Stimulated activated CD4-positive, alpha-beta T cell treated with anti-CD3 and anti-CD28 coated beads, Interleukin-4, amount 100 ng/mL, for 4 hours (primary cell): ENCODE results near the gene ZNF511.
A peak's percentile ranks its signal among the peaks of the same experiment; 100 is the strongest.

Source experiments
- DNase-seq, 2 experiments: peaks; one replicate each; pipeline ENCODE4 v3.0.0-alpha.2; 2020

The ZNF511 gene

DNA sequence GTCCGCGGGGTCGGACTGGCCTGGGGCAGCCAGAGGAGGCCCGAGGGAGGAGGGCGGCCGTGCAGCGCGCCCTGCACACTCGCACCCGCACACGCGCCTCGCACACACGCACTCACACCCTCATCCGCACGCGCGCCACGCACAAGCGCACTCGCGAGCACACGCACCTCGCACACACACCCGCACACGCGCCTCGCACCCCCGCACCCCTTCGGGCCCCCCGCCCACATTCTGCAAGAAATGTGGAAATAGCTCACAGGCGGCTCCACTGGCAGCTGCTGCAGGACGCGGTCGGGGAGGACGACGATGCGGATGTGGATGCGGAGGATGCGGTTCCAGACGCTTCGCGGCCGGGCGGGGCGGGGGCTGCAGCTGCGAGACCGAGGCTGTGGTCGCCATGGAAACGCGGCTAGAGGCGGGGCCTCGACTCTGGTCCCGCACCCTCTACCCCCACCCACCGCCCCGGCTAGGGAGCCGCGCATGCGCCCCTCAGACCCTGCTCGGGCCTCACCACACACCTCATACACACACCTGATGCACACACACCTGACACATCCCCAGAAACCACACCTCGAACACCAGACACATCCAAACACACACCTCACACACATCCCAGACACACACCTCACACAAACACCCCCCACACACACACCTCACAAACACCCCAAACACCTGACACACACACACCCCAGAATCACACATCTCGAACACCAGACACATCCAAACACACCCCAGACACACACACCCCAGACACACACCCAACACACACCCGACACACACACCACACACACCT, 28.1 kb downstream of the ZNF511 start, which contains the start of gene CALY:
TSS of gene CALY (minus strand) at position 320 of the 793 bp plus-strand sequence. CDS start 7,907 bp downstream, outside the sequence.
- peak; percentile 62 to 80 for DNase-seq

DNA sequence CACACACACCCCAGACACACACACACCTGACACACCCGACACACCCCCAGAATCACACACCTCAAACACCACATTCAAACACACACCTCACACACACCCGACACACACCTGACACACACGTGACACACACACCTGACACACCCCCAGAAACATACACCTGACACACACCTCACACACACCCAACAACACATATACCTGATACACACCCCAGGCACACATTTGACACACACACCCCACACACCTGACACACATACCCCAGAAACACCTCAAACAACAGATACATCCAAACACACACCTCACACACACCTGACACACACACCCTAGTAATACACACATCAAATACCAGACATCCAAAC, 28.6 kb downstream of the ZNF511 start:
- no peak for DNase-seq

- DNase-seq: no peak
Measured at GRCh38 chr10:133338080-133339071, 29.7 kb downstream of the ZNF511 start.

- DNase-seq: no peak
Measured at GRCh38 chr10:133339708-133340380, 31.1 kb downstream of the ZNF511 start.

DNA sequence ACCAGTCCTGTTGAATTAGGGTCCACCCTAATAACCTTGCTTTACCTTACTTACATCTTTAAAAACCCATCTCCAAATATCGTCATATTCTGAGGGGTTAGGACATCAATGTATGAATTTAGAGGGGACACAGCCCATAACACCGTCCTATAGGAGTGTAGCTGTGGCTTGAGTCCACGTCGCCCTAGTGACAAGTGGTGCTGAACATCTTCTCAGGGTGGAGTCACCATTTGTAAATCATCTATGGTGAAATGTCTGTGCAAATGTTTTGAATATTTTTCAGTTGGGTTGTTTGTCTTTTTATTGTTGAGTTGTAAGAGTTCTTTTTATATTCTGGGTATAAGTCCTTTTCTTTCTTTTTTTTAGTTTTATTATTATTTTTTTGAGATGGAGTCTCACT, 33.3 kb downstream of the ZNF511 start:
- no peak for DNase-seq

- DNase-seq: no peak
Measured at GRCh38 chr10:133342942-133343341, 34.2 kb downstream of the ZNF511 start.

DNA sequence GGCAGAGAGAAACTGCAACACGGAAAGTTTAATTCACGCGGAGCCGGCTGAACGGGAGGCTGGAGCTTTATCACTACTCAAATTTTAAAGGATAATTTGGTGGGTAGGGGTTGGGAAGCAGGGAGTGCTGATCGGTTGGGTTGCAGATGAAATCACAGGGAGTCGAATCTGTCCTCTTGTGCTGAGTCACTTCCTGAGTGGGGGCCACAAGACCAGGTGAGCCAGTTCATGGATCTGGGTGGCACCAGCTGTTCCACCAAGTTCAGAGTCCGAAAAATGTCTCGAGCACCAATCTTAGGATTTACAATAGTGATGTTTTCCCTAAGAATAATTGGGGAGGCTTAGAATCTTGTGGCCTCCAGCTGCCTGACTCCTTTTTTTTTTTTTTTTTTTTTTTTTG, 34.8 kb downstream of the ZNF511 start:
- no peak for DNase-seq

- no peak for DNase-seq
Measured at GRCh38 chr10:133344236-133344635, 35.5 kb downstream of the ZNF511 start.

GRCh38 chr10:133346413-133346812, 37.7 kb downstream of the ZNF511 start:
- no peak for DNase-seq

DNA sequence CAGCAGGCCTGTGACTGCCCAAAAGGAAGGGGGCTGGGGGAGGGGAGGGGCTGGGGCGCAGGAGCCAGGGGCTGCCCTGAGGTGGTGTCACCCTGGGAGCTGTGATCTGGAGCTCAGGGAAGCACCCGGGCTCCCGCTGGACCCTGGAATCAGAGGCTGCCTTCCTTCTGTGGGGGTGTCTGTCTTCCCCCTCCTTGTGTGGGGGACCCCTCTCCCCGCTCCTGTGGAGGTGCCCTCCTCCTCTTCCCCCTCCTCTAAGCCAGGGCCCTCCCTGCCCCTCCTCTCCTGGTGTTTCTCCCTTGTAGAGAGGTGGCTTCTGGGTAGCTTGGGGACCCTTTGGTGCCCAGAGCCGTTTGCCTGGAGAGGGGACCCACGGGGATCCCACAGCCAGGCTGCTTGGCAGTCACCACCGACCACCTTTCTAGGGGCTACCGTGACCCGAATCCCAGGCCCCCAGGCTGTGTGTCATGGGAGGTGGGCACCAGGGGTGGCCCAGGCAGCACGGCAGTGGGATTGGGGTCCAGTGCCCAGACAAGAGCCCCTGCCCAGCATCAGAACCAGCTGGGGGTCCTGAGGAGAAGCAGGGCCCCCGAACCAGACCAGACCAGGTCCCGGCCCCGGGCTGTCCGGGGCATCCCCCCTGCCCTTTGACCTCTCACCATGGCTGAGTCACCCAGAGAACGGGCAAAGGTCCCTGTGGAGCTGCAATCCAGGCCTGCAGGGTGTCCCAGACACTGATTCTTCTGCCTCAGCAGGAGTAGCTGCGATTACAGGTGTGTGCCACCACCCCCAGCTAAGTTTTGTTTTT, 39.2 kb downstream of the ZNF511 start:
- no peak for DNase-seq

DNA sequence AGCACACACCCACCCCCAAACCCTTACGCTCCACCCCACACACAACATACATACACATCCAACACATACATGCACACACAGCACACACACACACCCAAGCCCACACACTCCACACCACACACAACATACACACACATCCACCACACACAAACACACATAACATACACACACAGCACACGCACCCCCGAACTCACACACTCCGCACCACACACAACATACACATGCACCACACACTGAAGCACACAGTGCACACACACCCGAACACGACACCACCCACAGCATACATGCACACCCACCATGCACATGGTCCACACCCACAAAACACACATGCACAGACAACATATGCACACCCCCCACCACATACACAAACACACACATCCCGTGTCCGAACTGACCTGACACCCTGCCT, 40.5 kb downstream of the ZNF511 start:
- DNase-seq: no peak

DNA sequence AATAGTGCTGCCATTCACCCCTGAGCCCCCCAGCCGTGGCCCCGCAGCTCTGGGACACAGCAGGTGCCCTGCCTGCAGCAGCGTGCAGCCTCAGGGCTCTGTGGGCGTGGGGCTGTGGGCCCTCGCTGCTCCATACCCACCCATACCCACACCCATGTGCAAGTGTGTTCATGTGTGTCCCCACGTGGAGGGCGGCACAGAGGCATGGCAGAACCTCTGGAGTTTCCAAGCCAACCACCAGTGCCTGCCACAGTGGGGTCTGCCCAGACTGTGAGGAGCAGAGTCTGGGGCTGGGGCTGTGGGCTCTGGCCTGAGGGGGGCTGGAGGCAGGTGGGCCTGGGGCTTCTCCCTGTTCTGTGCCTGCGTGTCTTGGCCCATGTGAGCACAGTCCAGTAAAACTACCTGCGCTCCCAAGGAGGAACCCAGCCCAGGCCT, 40.9 kb downstream of the ZNF511 start:
- no peak for DNase-seq

DNA sequence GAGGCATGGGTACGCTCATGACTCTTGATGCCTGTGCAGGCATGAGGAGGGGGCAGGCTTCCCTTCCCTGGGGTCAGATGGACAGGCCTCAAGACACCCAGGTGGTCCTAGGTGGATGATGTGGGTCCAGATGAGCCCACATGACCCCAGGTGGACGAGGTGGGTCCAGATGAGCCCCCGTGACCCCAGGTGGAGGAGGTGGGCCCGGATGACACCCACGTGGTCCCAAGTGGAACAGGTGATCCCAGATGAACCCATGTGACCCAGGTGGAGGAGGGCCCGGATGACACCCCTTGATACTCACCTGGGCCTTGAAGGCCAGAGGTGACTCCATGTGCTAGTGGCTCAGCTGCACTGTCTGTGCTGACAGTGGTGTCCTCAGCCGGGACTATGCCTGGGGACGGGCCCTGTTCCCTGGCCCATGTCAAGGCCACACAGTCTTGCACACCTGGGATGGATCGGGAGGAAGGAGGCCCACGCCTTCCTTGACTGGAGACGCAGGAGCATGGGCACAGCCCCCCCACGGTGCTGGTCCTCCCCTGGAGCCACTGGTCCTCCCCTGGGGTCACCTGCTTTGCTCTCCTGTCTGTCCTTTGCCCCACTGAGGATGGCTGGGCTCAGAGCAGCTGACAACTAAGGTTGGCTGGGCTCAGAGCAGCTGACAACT, 41.7 kb downstream of the ZNF511 start:
- no peak for DNase-seq

GRCh38 chr10:133350950-133351329, 42.2 kb downstream of the ZNF511 start:
- DNase-seq: no peak

- DNase-seq: no peak
Measured at GRCh38 chr10:133351408-133352318, 42.9 kb downstream of the ZNF511 start.

DNA sequence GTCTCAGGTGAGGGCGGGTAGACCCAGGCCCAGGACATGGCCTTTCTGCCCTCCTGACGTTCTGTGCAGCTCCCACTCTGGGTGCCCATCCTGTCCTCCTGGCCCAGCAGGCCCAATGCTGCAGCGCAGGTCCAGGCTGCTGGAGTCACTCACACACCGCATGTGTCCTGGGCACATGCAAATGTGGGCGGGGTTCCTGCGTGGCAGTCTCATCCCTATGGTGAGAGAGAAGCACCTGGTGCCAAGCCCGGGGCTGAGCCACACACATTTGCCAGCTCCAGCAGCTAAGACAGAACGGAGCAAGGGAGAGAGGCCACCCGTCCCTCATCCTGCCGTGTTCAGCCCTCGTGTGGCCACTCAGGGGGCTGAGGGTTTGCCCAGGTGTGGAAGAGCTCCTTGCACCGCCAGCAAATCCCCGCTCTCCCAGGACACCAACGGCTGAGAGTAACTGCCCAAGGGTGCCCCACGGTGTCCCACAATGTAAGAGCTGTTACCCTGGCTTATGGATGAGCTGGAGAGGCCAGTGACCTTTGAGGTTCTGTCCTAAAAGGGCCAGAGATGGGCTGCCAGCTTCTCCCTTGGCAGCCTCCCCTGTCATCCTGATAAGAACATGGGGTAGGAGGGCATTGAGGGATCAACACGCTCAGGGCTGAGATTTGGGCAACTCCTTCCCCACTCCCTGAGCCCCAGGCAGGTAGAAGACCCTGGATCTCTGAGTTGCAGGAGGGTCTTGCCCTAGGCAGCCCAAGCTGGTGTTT, 44.7 kb downstream of the ZNF511 start:
- no peak for DNase-seq

- DNase-seq: no peak
Measured at GRCh38 chr10:133353988-133354605, 45.4 kb downstream of the ZNF511 start.

- no peak for DNase-seq
Measured at GRCh38 chr10:133354672-133355240, 46.0 kb downstream of the ZNF511 start.

DNA sequence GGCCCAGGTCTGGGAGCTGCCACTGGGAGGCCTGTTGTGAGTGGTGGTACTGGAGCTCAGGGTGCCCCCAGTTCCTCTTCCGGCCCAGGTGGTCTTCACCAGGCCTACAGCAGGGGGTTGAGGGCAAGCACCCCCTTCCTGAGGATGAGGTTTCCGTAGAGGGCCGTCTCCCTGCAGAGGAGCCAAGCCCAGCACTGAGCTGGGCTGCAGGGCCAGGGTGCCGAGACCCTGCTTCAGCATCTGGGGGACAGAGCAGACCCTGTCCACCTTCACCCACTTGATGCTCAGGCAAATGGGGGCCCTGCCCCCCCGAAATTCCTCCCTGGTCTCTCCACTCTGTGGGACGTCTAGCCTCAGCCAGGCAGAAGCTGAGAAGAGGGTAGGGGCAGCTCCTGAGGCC, 46.6 kb downstream of the ZNF511 start:
- DNase-seq: no peak
